Stimulated activated CD8-positive, alpha-beta memory T cell treated with anti-CD3 and anti-CD28 coated beads, Interleukin-12 subunit alpha, Interleukin-12 subunit beta, amount 100 ng/mL, for 24 hours (primary cell): ENCODE data around the gene SLC16A9.
"Not testable (repeated sequence)": the region's sequence is repeated elsewhere in the genome, so short reads cannot be mapped to it uniquely, and the experiment has no call there.

ENCODE experiments used
- DNase-seq: peaks from one replicate; pipeline ENCODE4 v3.0.0-alpha.2; 2020; ENCODE audit errors: extremely low read depth

SLC16A9 gene

GRCh38 chr10:59675812-59676211 is 33.8 kb downstream of the SLC16A9 start:
- DNase-seq: no peak

GRCh38 chr10:59674215-59674836 is 35.3 kb downstream of the SLC16A9 start:
- DNase-seq: no peak

- DNase-seq: no peak
Measured at GRCh38 chr10:59672150-59672875, 37.3 kb downstream of the SLC16A9 start.

- no peak for DNase-seq
Measured at GRCh38 chr10:59670269-59670668, 39.4 kb downstream of the SLC16A9 start.

GRCh38 chr10:59668096-59668495 is 41.6 kb downstream of the SLC16A9 start:
- DNase-seq: no peak

GRCh38 chr10:59666310-59666709 is 43.3 kb downstream of the SLC16A9 start:
- DNase-seq: no peak

- DNase-seq: not testable (repeated sequence)
Measured at GRCh38 chr10:59663213-59663612, 46.4 kb downstream of the SLC16A9 start.

GRCh38 chr10:59657724-59658123 is 51.9 kb downstream of the SLC16A9 start:
- DNase-seq: no peak

GRCh38 chr10:59655309-59655708 is 54.3 kb downstream of the SLC16A9 start:
- DNase-seq: no peak

- no peak for DNase-seq
Measured at GRCh38 chr10:59654007-59654406, 55.6 kb downstream of the SLC16A9 start.

GRCh38 chr10:59651902-59652301 is 57.7 kb downstream of the SLC16A9 start:
- no peak for DNase-seq

GRCh38 chr10:59649606-59650346 is 59.9 kb downstream of the SLC16A9 start:
- no peak for DNase-seq

- no peak for DNase-seq
Measured at GRCh38 chr10:59648711-59649201, 60.9 kb downstream of the SLC16A9 start.

- no peak for DNase-seq
Measured at GRCh38 chr10:59644841-59645240, 64.8 kb downstream of the SLC16A9 start.

GRCh38 chr10:59641688-59642087 is 68.0 kb downstream of the SLC16A9 start:
- DNase-seq: not testable (repeated sequence)

GRCh38 chr10:59635502-59636290 is 74.0 kb downstream of the SLC16A9 start:
- DNase-seq: no peak

GRCh38 chr10:59634102-59634501 is 75.5 kb downstream of the SLC16A9 start:
- no peak for DNase-seq

- DNase-seq: no peak
Measured at GRCh38 chr10:59633063-59633462, 76.6 kb downstream of the SLC16A9 start.

GRCh38 chr10:59631882-59632807 is 77.5 kb downstream of the SLC16A9 start:
- no peak for DNase-seq

GRCh38 chr10:59631237-59631636 is 78.4 kb downstream of the SLC16A9 start:
- no peak for DNase-seq

GRCh38 chr10:59628965-59629364 is 80.7 kb downstream of the SLC16A9 start:
- DNase-seq: no peak
